Measurements from ENCODE around the gene GSTM4.

DNA sequence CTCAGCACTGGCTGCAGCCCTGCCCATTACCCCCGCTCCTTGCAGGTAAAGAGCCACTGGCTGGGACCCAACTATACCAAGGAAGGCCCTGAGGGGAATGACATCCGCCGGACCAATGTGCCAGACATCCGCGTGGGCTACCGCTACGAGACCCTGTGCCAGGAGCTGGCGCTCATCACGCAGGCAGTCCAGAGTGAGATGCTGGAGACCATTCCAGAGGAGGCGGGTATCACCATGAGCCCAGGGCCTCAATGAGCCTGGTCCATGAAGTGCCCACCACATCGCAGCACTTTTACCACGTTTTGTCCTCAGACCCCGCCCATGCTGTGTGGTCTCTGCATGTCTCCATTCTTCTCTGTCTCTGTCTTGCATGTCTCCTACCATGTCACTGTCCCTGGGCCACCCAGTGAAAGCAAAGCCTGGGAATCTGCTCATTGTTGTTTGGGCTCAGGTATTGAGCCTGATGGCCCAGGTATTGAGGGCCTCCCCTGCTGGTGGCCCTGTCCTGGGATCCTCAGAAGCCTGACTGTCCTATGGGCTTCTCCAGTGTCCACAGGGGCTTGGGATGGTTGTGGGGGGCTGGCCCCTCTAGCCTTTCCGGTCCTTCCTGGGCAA is 24.9 kb upstream of the GSTM4 start:
- TF ChIP-seq, protein P1, sequence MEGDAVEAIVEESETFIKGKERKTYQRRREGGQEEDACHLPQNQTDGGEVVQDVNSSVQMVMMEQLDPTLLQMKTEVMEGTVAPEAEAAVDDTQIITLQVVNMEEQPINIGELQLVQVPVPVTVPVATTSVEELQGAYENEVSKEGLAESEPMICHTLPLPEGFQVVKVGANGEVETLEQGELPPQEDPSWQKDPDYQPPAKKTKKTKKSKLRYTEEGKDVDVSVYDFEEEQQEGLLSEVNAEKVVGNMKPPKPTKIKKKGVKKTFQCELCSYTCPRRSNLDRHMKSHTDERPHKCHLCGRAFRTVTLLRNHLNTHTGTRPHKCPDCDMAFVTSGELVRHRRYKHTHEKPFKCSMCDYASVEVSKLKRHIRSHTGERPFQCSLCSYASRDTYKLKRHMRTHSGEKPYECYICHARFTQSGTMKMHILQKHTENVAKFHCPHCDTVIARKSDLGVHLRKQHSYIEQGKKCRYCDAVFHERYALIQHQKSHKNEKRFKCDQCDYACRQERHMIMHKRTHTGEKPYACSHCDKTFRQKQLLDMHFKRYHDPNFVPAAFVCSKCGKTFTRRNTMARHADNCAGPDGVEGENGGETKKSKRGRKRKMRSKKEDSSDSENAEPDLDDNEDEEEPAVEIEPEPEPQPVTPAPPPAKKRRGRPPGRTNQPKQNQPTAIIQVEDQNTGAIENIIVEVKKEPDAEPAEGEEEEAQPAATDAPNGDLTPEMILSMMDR (IDR thresholded peaks at IDR 0.05; ENCODE audit: control extremely low read depth in 1 of 3, insufficient read depth in 1 of 3, low read depth in 1 of 3, low read length in 3 of 3) = no peak
- TF ChIP-seq ZNF274 (IDR thresholded peaks at IDR 0.05; ENCODE audit: borderline replicate concordance, extremely low read depth, low read length) (no peak), TAF1 (IDR thresholded peaks at IDR 0.05; ENCODE audit: low read depth, low read length) (no peak), POLR2A (IDR thresholded peaks at IDR 0.05; ENCODE audit: control extremely low read depth in 1 of 2, low read depth in 2 of 2, low read length in 2 of 2) (no peak), EP300 (IDR thresholded peaks at IDR 0.05; ENCODE audit: borderline replicate concordance in 1 of 2, low read depth in 2 of 2, low read length in 2 of 2) (no peak), RXRA (IDR thresholded peaks at IDR 0.05; ENCODE audit: insufficient read depth, low read depth, low read length) (no peak)
- TF ChIP-seq, protein P2, sequence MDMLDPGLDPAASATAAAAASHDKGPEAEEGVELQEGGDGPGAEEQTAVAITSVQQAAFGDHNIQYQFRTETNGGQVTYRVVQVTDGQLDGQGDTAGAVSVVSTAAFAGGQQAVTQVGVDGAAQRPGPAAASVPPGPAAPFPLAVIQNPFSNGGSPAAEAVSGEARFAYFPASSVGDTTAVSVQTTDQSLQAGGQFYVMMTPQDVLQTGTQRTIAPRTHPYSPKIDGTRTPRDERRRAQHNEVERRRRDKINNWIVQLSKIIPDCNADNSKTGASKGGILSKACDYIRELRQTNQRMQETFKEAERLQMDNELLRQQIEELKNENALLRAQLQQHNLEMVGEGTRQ (IDR thresholded peaks at IDR 0.05; ENCODE audit: low read length) = no peak
- TF ChIP-seq, protein P3, sequence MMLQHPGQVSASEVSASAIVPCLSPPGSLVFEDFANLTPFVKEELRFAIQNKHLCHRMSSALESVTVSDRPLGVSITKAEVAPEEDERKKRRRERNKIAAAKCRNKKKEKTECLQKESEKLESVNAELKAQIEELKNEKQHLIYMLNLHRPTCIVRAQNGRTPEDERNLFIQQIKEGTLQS (IDR thresholded peaks at IDR 0.05; ENCODE audit: insufficient read depth, low read depth, low read length) = no peak
